ENCODE results near the gene EPS8L2. TPM values are rescaled to one million over a fixed set of nuclear protein-coding genes. Genes with fewer than 3 reads are reported as not detected.

The EPS8L2 gene
- total RNA-seq, 3 donors from 2014 or later, result 176 to 335 (median 253) TPM

- intact Hi-C loops (cut with DNase I, micrococcal nuclease), result no loop called here
- Histone ChIP-seq H3K4me3 (no peak overlapping the region), H3K36me3 (ENCODE audit: low read depth) (no peaks in the 10 kb centered on the region), H3K4me1 (ENCODE audit: low read depth) (peaks cover 22% of the 10 kb centered on the region), H3K9me3 (no peaks in the 10 kb centered on the region)
- no peak for TF ChIP-seq CTCF (IDR thresholded peaks at IDR 0.05)
- DNase-seq, result no peak
- ATAC-seq, result no peak
Observed at GRCh38 chr11:749731-750130, 43.7 kb downstream of the EPS8L2 start.

GRCh38 chr11:760236-760635 lies 54.2 kb downstream of the EPS8L2 start:
- intact Hi-C loops (cut with DNase I, micrococcal nuclease), result no loop called here
- no peak for TF ChIP-seq CTCF (IDR thresholded peaks at IDR 0.05)
- no peak for DNase-seq

GRCh38 chr11:761526-762108 lies 55.6 kb downstream of the EPS8L2 start:
- no peak for TF ChIP-seq CTCF (IDR thresholded peaks at IDR 0.05)
- H3K4me1 ChIP-seq (ENCODE audit: low read depth), result peaks cover 9% of the 10 kb centered on the region
- DNase-seq (no peak), ATAC-seq (no peak)
- H3K9me3 ChIP-seq, result no peaks in the 10 kb centered on the region
- H3K36me3 ChIP-seq (ENCODE audit: low read depth), result peaks cover 6% of the 10 kb centered on the region
- no peak overlapping the region for H3K4me3 ChIP-seq
- intact Hi-C loops (cut with DNase I, micrococcal nuclease), result no loop called here

More at GRCh38 chr11:760236-760635, 54.2 kb downstream of the EPS8L2 start:
- Histone ChIP-seq H3K4me3 (no peak overlapping the region), H3K4me1 (ENCODE audit: low read depth) (peaks cover 9% of the 10 kb centered on the region), H3K9me3 (no peaks in the 10 kb centered on the region), H3K36me3 (ENCODE audit: low read depth) (peaks cover 6% of the 10 kb centered on the region)
- ATAC-seq, result no peak

- H3K4me3 ChIP-seq, result no peak overlapping the region
- ATAC-seq (peak; percentile 71), DNase-seq (peak; percentile 51 to 65 (median 61))
- no peaks in the 10 kb centered on the region for H3K9me3 ChIP-seq
- TF ChIP-seq CTCF (IDR thresholded peaks at IDR 0.05), result no peak
- intact Hi-C loops (cut with DNase I, micrococcal nuclease), result no loop called here
- H3K4me1 ChIP-seq (ENCODE audit: low read depth), result peaks cover 9% of the 10 kb centered on the region
- H3K36me3 ChIP-seq (ENCODE audit: low read depth), result peaks cover 6% of the 10 kb centered on the region
Observed at GRCh38 chr11:762421-763072, 56.5 kb downstream of the EPS8L2 start.

GRCh38 chr11:763073-763463 lies 57.0 kb downstream of the EPS8L2 start:
- ATAC-seq, result peak; percentile 80
- peak; percentile 71 to 82 (median 71) for DNase-seq
- no peak overlapping the region for H3K4me3 ChIP-seq
- intact Hi-C loops (cut with DNase I, micrococcal nuclease), result no loop called here
- peaks cover 6% of the 10 kb centered on the region for H3K36me3 ChIP-seq (ENCODE audit: low read depth)
- TF ChIP-seq CTCF (IDR thresholded peaks at IDR 0.05), result no peak
- H3K4me1 ChIP-seq (ENCODE audit: low read depth), result peaks cover 9% of the 10 kb centered on the region
- no peaks in the 10 kb centered on the region for H3K9me3 ChIP-seq
